Stimulated activated CD4-positive, alpha-beta T cell treated with anti-CD3 and anti-CD28 coated beads, Interleukin-1b, Interleukin-23, amount 100 ng/mL, for 24 hours (primary cell): ENCODE data around the gene DIPK2A.

Source experiments
- DNase-seq, 4 experiments: peaks; one replicate each; pipeline ENCODE4 v3.0.0-alpha.2; 2020; ENCODE audit warnings: low read depth in 4 of 4, low spot score in 1 of 4

DIPK2A gene

GRCh38 chr3:143971359-143972154, at the start of gene DIPK2A:
DIPK2A (plus strand) TSS chr3:143971823; CDS start chr3:143972333, 510 bp downstream.
- DNase-seq: peak; percentile 89 to 96 (median 92)

- DNase-seq: no peak
Measured at GRCh38 chr3:143924522-143925285, 46.9 kb upstream of the DIPK2A start.

GRCh38 chr3:143928056-143928455, 43.6 kb upstream of the DIPK2A start:
- DNase-seq: no peak

- no peak for DNase-seq
Measured at GRCh38 chr3:143928541-143929255, 42.9 kb upstream of the DIPK2A start.

- no peak for DNase-seq
Measured at GRCh38 chr3:143934791-143935190, 36.8 kb upstream of the DIPK2A start.

GRCh38 chr3:143935678-143936077, 35.9 kb upstream of the DIPK2A start:
- no peak for DNase-seq

- no peak for DNase-seq
Measured at GRCh38 chr3:143950810-143951209, 20.8 kb upstream of the DIPK2A start.

GRCh38 chr3:143951351-143951971, 20.2 kb upstream of the DIPK2A start:
- DNase-seq: no peak

GRCh38 chr3:143952569-143953072, 19.0 kb upstream of the DIPK2A start:
- no peak for DNase-seq

GRCh38 chr3:143955113-143955512, 16.5 kb upstream of the DIPK2A start:
- no peak for DNase-seq

- no peak for DNase-seq
Measured at GRCh38 chr3:143956838-143957237, 14.8 kb upstream of the DIPK2A start.

GRCh38 chr3:143957453-143957852, 14.2 kb upstream of the DIPK2A start:
- no peak for DNase-seq

- DNase-seq: no peak
Measured at GRCh38 chr3:143958966-143959365, 12.7 kb upstream of the DIPK2A start.

- no peak for DNase-seq
Measured at GRCh38 chr3:143961342-143961741, 10.3 kb upstream of the DIPK2A start.

- no peak for DNase-seq
Measured at GRCh38 chr3:143963946-143964345, 7.7 kb upstream of the DIPK2A start.

- DNase-seq: peak; percentile 13 to 37 (median 23)
Measured at GRCh38 chr3:143970773-143971358, 757 bp upstream of the DIPK2A start.

GRCh38 chr3:143972155-143972504, 507 bp downstream of the DIPK2A start:
- DNase-seq: peak in 2 of 4 experiments; percentile 29 to 34

GRCh38 chr3:143972505-143973258, 1.1 kb downstream of the DIPK2A start:
- DNase-seq: peak; percentile 25 to 40 (median 34)

GRCh38 chr3:143973259-143974021, 1.8 kb downstream of the DIPK2A start:
- peak in 1 of 4 experiments; percentile 36 for DNase-seq
